Natural killer cell (primary cell): ENCODE results near the gene IQSEC1. TPM values are rescaled to one million over a fixed set of nuclear protein-coding genes. Genes with fewer than 3 reads are reported as not detected.
A peak's percentile ranks its signal among the peaks of the same experiment; 100 is the strongest.

ENCODE experiments used
- ATAC-seq, 3 donors: fragments of 150-1000 bp in 2 of 3; fragments of 200-7000 bp in 1 of 3; cut with Tn5 transposase; 1 replicate in 1 of 3; 2 replicates in 2 of 3; pipeline ENCODE4 v1.10.0; 2021; ENCODE audit warnings: mild to moderate bottlenecking in 2 of 3, moderate library complexity in 2 of 3
- DNase-seq, 2 donors: peaks; one replicate each; pipeline versions ENCODE4 v3.0.0 to v3.0.0-alpha.2; 2013 to 2021; ENCODE audit warnings: mixed read lengths in 1 of 2
- H3K27ac ChIP-seq: one replicate; pipeline ENCODE4 v1.5.1; 2013; ENCODE audit warnings: mild to moderate bottlenecking, low read length
- H3K27me3 ChIP-seq: one replicate; pipeline ENCODE4 v1.6.1; 2013; ENCODE audit warnings: low read length; ENCODE audit not compliant: control insufficient read depth, insufficient read depth
- H3K36me3 ChIP-seq: one replicate; pipeline ENCODE4 v1.6.1; 2013; ENCODE audit warnings: low read length; ENCODE audit not compliant: control insufficient read depth, insufficient read depth
- H3K4me1 ChIP-seq: one replicate; pipeline ENCODE4 v1.6.1; 2013; ENCODE audit warnings: low read length; ENCODE audit not compliant: control insufficient read depth, insufficient read depth
- H3K4me3 ChIP-seq: one replicate; pipeline ENCODE4 v1.5.1; 2013; ENCODE audit warnings: low read length
- H3K9me3 ChIP-seq: one replicate; pipeline ENCODE4 v1.6.1; 2013; ENCODE audit warnings: low read length; ENCODE audit not compliant: control insufficient read depth, insufficient read depth
- H3K27ac Mint-ChIP-seq, 2 donors: one replicate each; pipeline ENCODE4 v1.8.0; 2022; ENCODE audit warnings: mild to moderate bottlenecking in 2 of 2, mixed read lengths in 2 of 2, moderate library complexity in 1 of 2
- H3K27me3 Mint-ChIP-seq, 2 donors: one replicate each; pipeline ENCODE4 v1.8.0; 2022; ENCODE audit warnings: low read depth in 2 of 2, mixed read lengths in 2 of 2
- H3K36me3 Mint-ChIP-seq: one replicate; pipeline ENCODE4 v1.8.0; 2022; ENCODE audit warnings: mixed read lengths
- H3K4me1 Mint-ChIP-seq, 2 donors: one replicate each; pipeline ENCODE4 v1.8.0; 2022; ENCODE audit warnings: mixed read lengths in 2 of 2
- H3K4me3 Mint-ChIP-seq: one replicate; pipeline ENCODE4 v1.8.0; 2022; ENCODE audit warnings: mild to moderate bottlenecking, moderate library complexity, mixed read lengths
- H3K9me3 Mint-ChIP-seq, 2 donors: one replicate each; pipeline ENCODE4 v1.8.0; 2022; ENCODE audit warnings: mixed read lengths in 2 of 2
- WGBS: methylation state at CpG from one replicate; pipeline ENCODE4 v1.1.7; 2013; ENCODE audit warnings: missing lambda C conversion rate; ENCODE audit not compliant: insufficient coverage; 5-methylcytosine and 5-hydroxymethylcytosine counted together
- intact Hi-C: fragments of 100-400 bp; cut with micrococcal nuclease; formaldehyde crosslinking; loops from one replicate; pipeline ENCODE4 v1.14.2; 2022
- total RNA-seq, 4 donors: library from RNA; stranded (reverse); fragments of 120-200 nt in 1 of 4; gene quantifications; one replicate each; pipeline versions ENCODE4 v1.2.3 to v1.2.4, GENCODE V29; 2013 to 2022
- TF ChIP-seq, protein P1 (sequence below): fragments of 200-600 bp; IDR thresholded peaks from one replicate; pipeline ENCODE4 v1.8.0; 2022; ENCODE audit warnings: antibody characterized with exemption

IQSEC1 gene
- total RNA-seq, 3 donors from 2014 or later (not counting 1 experiment from before 2014, with no cell fraction given), result 124 to 189 (median 138) TPM

DNA sequence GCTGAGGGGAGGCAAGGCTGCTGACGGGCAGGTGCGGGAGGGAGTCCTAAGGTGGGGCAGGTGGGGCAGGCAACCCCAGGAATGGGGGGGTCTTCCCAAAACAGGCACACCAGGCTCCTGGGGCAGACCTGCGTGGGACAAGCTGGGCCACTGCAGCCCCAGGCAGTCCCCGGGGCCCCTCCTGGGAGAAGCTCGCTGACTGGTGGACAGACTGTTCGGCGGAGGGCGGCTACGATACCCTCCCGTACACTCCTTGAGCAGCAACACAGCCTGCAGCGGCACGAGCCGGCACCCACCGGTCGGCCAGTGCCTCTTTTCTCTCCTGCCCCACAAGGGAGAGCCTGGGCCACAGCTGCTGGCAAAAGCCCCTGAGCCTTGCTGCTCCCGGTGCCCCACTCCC lies 165.9 kb downstream of the IQSEC1 start:
- no peaks in the 10 kb centered on the region for H3K36me3 Mint-ChIP-seq
- H3K4me1 ChIP-seq, result peaks cover 39% of the 10 kb centered on the region
- H3K36me3 ChIP-seq, result peaks cover 89% of the 10 kb centered on the region
- peaks cover 6 to 31% of the 10 kb centered on the region in 2 donors for H3K4me1 Mint-ChIP-seq
- WGBS, result 97% methylated on average over 16 of the region's 16 CpGs
- intact Hi-C loops, result no loop called here
- no peaks in the 10 kb centered on the region for H3K27me3 Mint-ChIP-seq
- no peak overlapping the region for H3K4me3 Mint-ChIP-seq
- TF ChIP-seq, protein P1, sequence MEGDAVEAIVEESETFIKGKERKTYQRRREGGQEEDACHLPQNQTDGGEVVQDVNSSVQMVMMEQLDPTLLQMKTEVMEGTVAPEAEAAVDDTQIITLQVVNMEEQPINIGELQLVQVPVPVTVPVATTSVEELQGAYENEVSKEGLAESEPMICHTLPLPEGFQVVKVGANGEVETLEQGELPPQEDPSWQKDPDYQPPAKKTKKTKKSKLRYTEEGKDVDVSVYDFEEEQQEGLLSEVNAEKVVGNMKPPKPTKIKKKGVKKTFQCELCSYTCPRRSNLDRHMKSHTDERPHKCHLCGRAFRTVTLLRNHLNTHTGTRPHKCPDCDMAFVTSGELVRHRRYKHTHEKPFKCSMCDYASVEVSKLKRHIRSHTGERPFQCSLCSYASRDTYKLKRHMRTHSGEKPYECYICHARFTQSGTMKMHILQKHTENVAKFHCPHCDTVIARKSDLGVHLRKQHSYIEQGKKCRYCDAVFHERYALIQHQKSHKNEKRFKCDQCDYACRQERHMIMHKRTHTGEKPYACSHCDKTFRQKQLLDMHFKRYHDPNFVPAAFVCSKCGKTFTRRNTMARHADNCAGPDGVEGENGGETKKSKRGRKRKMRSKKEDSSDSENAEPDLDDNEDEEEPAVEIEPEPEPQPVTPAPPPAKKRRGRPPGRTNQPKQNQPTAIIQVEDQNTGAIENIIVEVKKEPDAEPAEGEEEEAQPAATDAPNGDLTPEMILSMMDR, result no peak
- ATAC-seq (no peak), DNase-seq (no peak)
- no peaks in the 10 kb centered on the region for H3K27me3 ChIP-seq
- no peak overlapping the region for H3K4me3 ChIP-seq
- no peak overlapping the region for H3K27ac Mint-ChIP-seq
- no peak overlapping the region for H3K27ac ChIP-seq
- no peaks in the 10 kb centered on the region for H3K9me3 ChIP-seq
- H3K9me3 Mint-ChIP-seq, result no peaks in the 10 kb centered on the region

DNA sequence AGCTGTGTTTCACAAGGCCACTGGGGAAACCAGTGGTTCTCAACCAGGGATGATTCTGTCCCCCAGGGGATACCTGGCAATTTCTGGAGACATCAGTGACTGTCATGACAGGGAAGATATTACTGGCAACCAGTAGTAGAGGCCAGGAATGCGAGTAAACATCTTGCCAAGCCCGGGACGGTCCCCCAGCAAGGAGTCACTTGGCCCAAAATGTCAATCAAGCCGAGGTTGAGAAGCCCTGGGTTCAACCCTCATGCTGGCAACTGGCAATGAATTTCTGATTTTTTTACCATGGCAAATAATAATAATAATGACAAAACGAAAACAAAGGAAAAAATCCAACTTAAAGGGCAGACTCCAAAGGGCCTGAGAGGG lies 166.3 kb downstream of the IQSEC1 start:
- no peak for DNase-seq
- H3K36me3 ChIP-seq, result peaks cover 89% of the 10 kb centered on the region
- H3K36me3 Mint-ChIP-seq, result no peaks in the 10 kb centered on the region

DNA sequence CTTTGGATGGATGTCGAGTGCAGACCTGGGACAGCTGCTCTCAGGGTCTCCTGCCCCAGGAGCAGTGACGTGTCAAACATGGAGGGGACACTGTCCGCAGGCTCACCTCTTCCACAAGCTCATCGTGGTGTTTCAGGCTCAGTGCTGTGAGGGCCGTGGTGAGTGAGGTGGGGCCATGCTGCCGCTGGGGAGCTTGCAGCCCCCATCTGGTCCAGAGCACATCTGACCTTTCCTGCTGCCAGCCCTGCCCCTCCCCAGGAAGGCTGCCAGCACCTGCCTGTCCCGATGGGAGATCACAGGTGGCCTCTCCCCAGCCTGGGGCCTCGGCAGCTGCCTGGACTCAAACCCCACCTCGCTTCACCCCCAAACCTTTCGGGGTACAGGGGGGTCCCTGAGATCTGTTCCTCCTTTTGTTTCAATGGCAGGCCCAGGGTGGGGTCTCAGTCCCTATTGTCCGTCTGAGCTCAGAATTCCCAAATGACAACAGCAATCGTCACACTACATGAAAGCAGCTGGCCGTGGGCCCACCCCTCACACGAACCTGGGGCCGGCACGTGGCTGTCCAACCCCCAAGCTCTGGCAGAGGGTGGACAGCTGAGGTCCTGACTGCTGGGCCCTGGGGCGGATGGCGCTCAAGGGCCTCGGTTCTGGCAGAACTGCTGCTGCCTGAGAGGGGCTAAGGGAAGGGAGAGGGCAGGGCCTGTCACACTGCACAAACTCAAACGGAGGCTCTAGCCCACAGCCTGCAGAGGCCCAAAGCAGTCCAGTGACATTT lies 166.9 kb downstream of the IQSEC1 start:
- H3K36me3 ChIP-seq, result peaks cover 88% of the 10 kb centered on the region
- peaks cover 11 to 37% of the 10 kb centered on the region in 2 donors for H3K4me1 Mint-ChIP-seq
- no peak overlapping the region for H3K27ac ChIP-seq
- 90% methylated on average over 20 of the region's 20 CpGs for WGBS
- DNase-seq (no peak), ATAC-seq (no peak)
- no peaks in the 10 kb centered on the region for H3K27me3 ChIP-seq
- H3K27ac Mint-ChIP-seq, result peak overlapping the region in 1 of 2 donors; percentile 18
- H3K9me3 ChIP-seq, result no peaks in the 10 kb centered on the region
- intact Hi-C loops, result no loop called here
- H3K4me1 ChIP-seq, result peaks cover 42% of the 10 kb centered on the region
- no peak overlapping the region for H3K4me3 Mint-ChIP-seq
- H3K4me3 ChIP-seq, result no peak overlapping the region
- H3K36me3 Mint-ChIP-seq, result no peaks in the 10 kb centered on the region
- no peaks in the 10 kb centered on the region for H3K9me3 Mint-ChIP-seq
- H3K27me3 Mint-ChIP-seq, result no peaks in the 10 kb centered on the region
- TF ChIP-seq, protein P1, result no peak

More for the DNA sequence above, 166.3 kb downstream of the IQSEC1 start:
- TF ChIP-seq, protein P1, result no peak
- Histone ChIP-seq H3K4me3 (no peak overlapping the region), H3K4me1 (peaks cover 42% of the 10 kb centered on the region), H3K27ac (no peak overlapping the region), H3K9me3 (no peaks in the 10 kb centered on the region), H3K27me3 (no peaks in the 10 kb centered on the region)
- no peak overlapping the region for H3K4me3 Mint-ChIP-seq
- H3K27ac Mint-ChIP-seq, result peak overlapping the region in 1 of 2 donors; percentile 18
- H3K27me3 Mint-ChIP-seq, result no peaks in the 10 kb centered on the region
- intact Hi-C loops, result no loop called here
- 90% methylated on average over 5 of the region's 5 CpGs for WGBS
- peaks cover 10 to 35% of the 10 kb centered on the region in 2 donors for H3K4me1 Mint-ChIP-seq
- ATAC-seq, result no peak
- no peaks in the 10 kb centered on the region for H3K9me3 Mint-ChIP-seq
